ENCODE data around the gene NPB. TPM values are rescaled to one million over a fixed set of nuclear protein-coding genes. Genes with fewer than 3 reads are reported as not detected.

The NPB gene
- polyA plus RNA-seq, 1 donor (not counting 4 experiments of a cell fraction or from before 2014, with no cell fraction given), result not detected

GRCh38 chr17:81948635-81949378 is 46.8 kb downstream of the NPB start:
- TF ChIP-seq CTCF (optimal IDR thresholded peaks at IDR 0.05 in 1 of 3, IDR thresholded peaks at IDR 0.05 in 1 of 3, conservative IDR thresholded peaks at IDR 0.05 in 1 of 3; ENCODE audit: extremely low read depth in 1 of 3, insufficient read depth in 2 of 3, low read length in 3 of 3) (no peak), EZH2 (IDR thresholded peaks at IDR 0.05; ENCODE audit: low read length) (no peak)
- H3K79me2 ChIP-seq (ENCODE audit: control insufficient read depth, insufficient read depth, low read length), result no peaks in the 10 kb centered on the region
- FAIRE-seq, result no peak

GRCh38 chr17:81950501-81950900 is 48.5 kb downstream of the NPB start:
- DNase-seq (ENCODE audit: low read depth, low spot score) (no peak), FAIRE-seq (no peak)
- H3K4me2 ChIP-seq (ENCODE audit: control insufficient read depth, extremely low read depth, insufficient read depth, low read depth, low read length), result no peak overlapping the region
- no peaks in the 10 kb centered on the region for H3K36me3 ChIP-seq (ENCODE audit: control insufficient read depth in 2 of 2, extremely low read depth in 1 of 2, insufficient read depth in 2 of 2, low read length in 2 of 2)
- H3K79me2 ChIP-seq (ENCODE audit: control insufficient read depth, insufficient read depth, low read length), result no peaks in the 10 kb centered on the region
- dilution Hi-C loops (cut with MboI; ENCODE audit: extremely low pct_ligation_motif_present, low sequenced_read_pairs), result no loop called here
- no peaks in the 10 kb centered on the region for H3K9me3 ChIP-seq (ENCODE audit: control insufficient read depth, low read depth, low read length)
- H3K27ac ChIP-seq (ENCODE audit: control insufficient read depth, insufficient read depth, low read length), result no peak overlapping the region
- H3K27me3 ChIP-seq (ENCODE audit: control insufficient read depth, extremely low read depth, insufficient read depth, low read length), result peaks cover 7% of the 10 kb centered on the region
- no peaks in the 10 kb centered on the region for H3K9me1 ChIP-seq (ENCODE audit: control insufficient read depth, extremely low read depth, insufficient read depth, low read length)
- H3K9ac ChIP-seq (ENCODE audit: control insufficient read depth, extremely low read depth, insufficient read depth, low read length), result no peak overlapping the region
- H2AFZ ChIP-seq (ENCODE audit: control insufficient read depth, low read length), result no peak overlapping the region
- no peaks in the 10 kb centered on the region for H3K4me1 ChIP-seq (ENCODE audit: control insufficient read depth, extremely low read depth, insufficient read depth, low read length)
- TF ChIP-seq CTCF (optimal IDR thresholded peaks at IDR 0.05 in 1 of 3, IDR thresholded peaks at IDR 0.05 in 1 of 3, conservative IDR thresholded peaks at IDR 0.05 in 1 of 3; ENCODE audit: extremely low read depth in 1 of 3, insufficient read depth in 2 of 3, low read length in 3 of 3), result no peak
- no peak for TF ChIP-seq EZH2 (IDR thresholded peaks at IDR 0.05; ENCODE audit: low read length)
- H3K4me3 ChIP-seq (ENCODE audit: control insufficient read depth in 2 of 3, extremely low read depth in 1 of 3, insufficient read depth in 2 of 3, low read depth in 1 of 3, low read length in 3 of 3), result no peak overlapping the region
- no peaks in the 10 kb centered on the region for H4K20me1 ChIP-seq (ENCODE audit: control insufficient read depth, extremely low read depth, insufficient read depth, low read length)

More at GRCh38 chr17:81948635-81949378, 46.8 kb downstream of the NPB start:
- no peak for DNase-seq (ENCODE audit: low read depth, low spot score)
- no peaks in the 10 kb centered on the region for H3K9me3 ChIP-seq (ENCODE audit: control insufficient read depth, low read depth, low read length)
- H3K36me3 ChIP-seq (ENCODE audit: control insufficient read depth in 2 of 2, extremely low read depth in 1 of 2, insufficient read depth in 2 of 2, low read length in 2 of 2), result no peaks in the 10 kb centered on the region
- no peaks in the 10 kb centered on the region for H3K4me1 ChIP-seq (ENCODE audit: control insufficient read depth, extremely low read depth, insufficient read depth, low read length)
- no peaks in the 10 kb centered on the region for H4K20me1 ChIP-seq (ENCODE audit: control insufficient read depth, extremely low read depth, insufficient read depth, low read length)
- no peak overlapping the region for H3K9ac ChIP-seq (ENCODE audit: control insufficient read depth, extremely low read depth, insufficient read depth, low read length)
- dilution Hi-C loops (cut with MboI; ENCODE audit: extremely low pct_ligation_motif_present, low sequenced_read_pairs), result no loop called here
- no peak overlapping the region for H3K4me3 ChIP-seq (ENCODE audit: control insufficient read depth in 2 of 3, extremely low read depth in 1 of 3, insufficient read depth in 2 of 3, low read depth in 1 of 3, low read length in 3 of 3)
- H3K27me3 ChIP-seq (ENCODE audit: control insufficient read depth, extremely low read depth, insufficient read depth, low read length), result peaks cover 7% of the 10 kb centered on the region
- H2AFZ ChIP-seq (ENCODE audit: control insufficient read depth, low read length), result no peak overlapping the region
- H3K9me1 ChIP-seq (ENCODE audit: control insufficient read depth, extremely low read depth, insufficient read depth, low read length), result no peaks in the 10 kb centered on the region
- no peak overlapping the region for H3K27ac ChIP-seq (ENCODE audit: control insufficient read depth, insufficient read depth, low read length)
- H3K4me2 ChIP-seq (ENCODE audit: control insufficient read depth, extremely low read depth, insufficient read depth, low read depth, low read length), result no peak overlapping the region
